Neural crest cell (in vitro differentiated cells): ENCODE measurements around the gene ANTKMT. TPM values are rescaled to one million over a fixed set of nuclear protein-coding genes. Genes with fewer than 3 reads are reported as not detected.

Experiments used
- DNase-seq: peaks from one replicate; pipeline ENCODE4 v3.0.0; 2021; ENCODE audit warnings: low read depth, mixed read lengths, low spot score
- H3K27ac Mint-ChIP-seq: one replicate; pipeline ENCODE4 v1.8.0; 2021; ENCODE audit warnings: mild to moderate bottlenecking, mixed read lengths; ENCODE audit not compliant: unreplicated experiment
- H3K27me3 Mint-ChIP-seq: 2 replicates; pipeline ENCODE4 v1.8.0; 2021; ENCODE audit warnings: low read depth, mild to moderate bottlenecking, mixed read lengths
- H3K36me3 Mint-ChIP-seq: 2 replicates; pipeline ENCODE4 v1.8.0; 2021; ENCODE audit warnings: low read depth, mild to moderate bottlenecking, mixed read lengths
- H3K4me1 Mint-ChIP-seq: 2 replicates; pipeline ENCODE4 v1.8.0; 2021; ENCODE audit warnings: mixed read lengths
- H3K4me3 Mint-ChIP-seq: one replicate; pipeline ENCODE4 v1.8.0; 2021; ENCODE audit warnings: mild to moderate bottlenecking, mixed read lengths
- H3K9me3 Mint-ChIP-seq: 2 replicates; pipeline ENCODE4 v1.8.0; 2021; ENCODE audit warnings: mixed read lengths
- CTCF ChIP-seq: fragments of 200-600 bp; sonication (generic); conservative IDR thresholded peaks from 2 replicates; pipeline ENCODE4 v1.5.0; 2021; ENCODE audit warnings: antibody characterized with exemption, mild to moderate bottlenecking
- total RNA-seq: library from RNA; stranded (reverse); gene quantifications from 2 replicates; pipeline ENCODE4 v1.2.1, GENCODE V29; 2021

ANTKMT gene
- total RNA-seq, 1 donor from 2014 or later: 51.1 TPM

DNA sequence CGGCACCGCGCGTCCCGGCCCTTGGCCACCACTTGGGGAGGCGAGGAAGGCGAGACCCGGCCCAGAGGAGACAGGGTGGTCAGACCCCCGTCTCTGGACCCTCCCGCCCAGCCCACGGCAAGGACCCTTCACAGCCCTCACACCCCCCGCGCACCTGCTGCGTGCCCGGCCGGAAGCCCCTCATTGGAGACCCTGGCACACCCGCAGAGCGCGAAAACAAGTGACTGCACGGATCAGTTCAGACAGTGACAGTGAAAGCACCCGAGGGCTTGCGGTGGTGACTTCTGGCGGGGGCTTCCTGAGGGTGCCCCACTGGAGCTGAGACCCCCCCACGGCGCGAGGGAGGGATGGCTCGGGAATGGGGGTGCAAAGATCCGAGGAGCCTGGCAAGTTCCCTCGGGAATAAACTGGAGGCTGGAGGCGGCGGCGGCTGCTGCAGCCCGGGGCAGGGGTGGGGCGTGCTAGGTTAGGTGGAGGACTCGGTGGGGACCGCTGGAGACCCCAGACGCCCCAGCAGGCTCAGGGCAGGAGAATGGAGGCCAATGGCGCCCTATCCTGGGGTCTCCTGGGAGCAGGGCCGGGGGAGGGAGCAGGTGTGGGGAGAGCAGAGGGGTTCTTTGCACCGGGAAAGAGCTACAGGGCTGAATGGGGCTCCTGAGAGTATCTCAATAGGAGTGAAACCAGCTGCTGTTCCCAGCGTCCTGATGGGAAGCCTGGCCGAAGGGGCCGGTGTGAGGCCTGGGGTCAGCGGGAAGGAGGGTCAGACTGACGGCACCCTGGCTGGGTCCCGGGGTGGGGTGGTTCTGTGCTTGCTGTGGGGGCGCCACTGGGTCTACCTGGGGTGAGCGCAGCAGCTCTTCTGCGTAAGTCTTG lies 14.5 kb upstream of the ANTKMT start:
- Mint-ChIP-seq H3K27ac (no peak overlapping the region), H3K36me3 (no peaks in the 10 kb centered on the region), H3K4me3 (no peak overlapping the region), H3K4me1 (peaks cover 12% of the 10 kb centered on the region), H3K27me3 (peaks cover 74% of the 10 kb centered on the region), H3K9me3 (no peaks in the 10 kb centered on the region)
- no peak for TF ChIP-seq CTCF
- DNase-seq: no peak

DNA sequence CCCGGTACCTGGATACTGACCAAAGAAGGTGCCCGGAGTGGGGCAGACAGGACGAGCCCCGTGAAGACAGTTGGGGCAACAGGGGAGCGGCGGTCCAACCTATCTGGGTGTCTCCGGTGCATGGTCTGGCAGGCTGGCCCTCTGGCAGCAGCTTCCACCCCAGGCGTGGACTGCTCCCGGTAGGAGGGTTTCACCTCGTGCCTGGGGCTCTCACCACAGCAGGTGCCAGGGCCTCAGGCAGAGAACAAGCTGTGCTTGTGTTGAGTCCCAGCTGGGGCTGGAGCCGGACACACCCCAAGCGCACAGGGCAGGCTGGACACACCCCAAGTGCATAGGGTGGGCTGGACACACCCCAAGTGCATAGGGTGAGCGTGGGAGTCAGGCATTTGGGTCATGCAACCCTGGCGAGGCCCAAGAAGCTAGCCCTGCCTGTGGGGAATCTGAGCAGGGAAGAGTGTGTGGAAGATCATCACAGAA lies 13.8 kb upstream of the ANTKMT start:
- no peaks in the 10 kb centered on the region for H3K9me3 Mint-ChIP-seq
- peaks cover 67% of the 10 kb centered on the region for H3K27me3 Mint-ChIP-seq
- no peaks in the 10 kb centered on the region for H3K36me3 Mint-ChIP-seq
- no peak overlapping the region for H3K4me3 Mint-ChIP-seq
- no peak for DNase-seq
- no peak for TF ChIP-seq CTCF
- H3K4me1 Mint-ChIP-seq: peaks cover 12% of the 10 kb centered on the region
- no peak overlapping the region for H3K27ac Mint-ChIP-seq

GRCh38 chr16:708019-708418 lies 12.9 kb upstream of the ANTKMT start:
- Mint-ChIP-seq H3K27me3 (peaks cover 63% of the 10 kb centered on the region), H3K4me1 (peaks cover 17% of the 10 kb centered on the region), H3K4me3 (no peak overlapping the region), H3K36me3 (no peaks in the 10 kb centered on the region), H3K27ac (no peak overlapping the region), H3K9me3 (no peaks in the 10 kb centered on the region)
- no peak for TF ChIP-seq CTCF
- DNase-seq: no peak

DNA sequence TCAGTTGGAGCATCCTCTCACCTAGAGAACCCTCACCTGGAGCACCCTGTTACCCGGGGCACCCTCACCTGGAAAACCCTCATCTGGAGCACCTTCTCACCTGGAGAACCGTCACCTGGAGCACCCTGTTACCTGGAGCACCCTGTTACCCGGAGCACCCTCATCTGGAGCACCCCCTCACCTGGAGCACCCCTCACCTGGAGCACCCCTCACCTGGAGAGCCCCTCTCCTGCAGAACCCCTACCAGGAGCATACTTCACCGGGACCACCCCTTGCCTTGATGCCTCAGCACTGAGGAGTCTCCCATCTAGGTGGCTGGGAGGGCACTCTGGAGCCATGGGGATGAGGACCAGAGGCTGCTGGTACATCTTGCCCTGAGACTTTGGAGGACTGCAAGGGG lies 12.0 kb upstream of the ANTKMT start:
- TF ChIP-seq CTCF: no peak
- Mint-ChIP-seq H3K36me3 (no peaks in the 10 kb centered on the region), H3K4me3 (peak overlapping the region; percentile 84), H3K9me3 (no peaks in the 10 kb centered on the region), H3K27me3 (peaks cover 53% of the 10 kb centered on the region), H3K4me1 (peaks cover 17% of the 10 kb centered on the region), H3K27ac (peak overlapping the region; percentile 19)
- no peak for DNase-seq

GRCh38 chr16:709566-710499 lies 11.1 kb upstream of the ANTKMT start:
- peak; percentile 88 for DNase-seq
- H3K36me3 Mint-ChIP-seq: no peaks in the 10 kb centered on the region
- peak overlapping the region; percentile 90 for H3K27ac Mint-ChIP-seq
- H3K4me1 Mint-ChIP-seq: peaks cover 17% of the 10 kb centered on the region
- no peak for TF ChIP-seq CTCF
- H3K9me3 Mint-ChIP-seq: no peaks in the 10 kb centered on the region
- H3K4me3 Mint-ChIP-seq: peak overlapping the region; percentile 84
- H3K27me3 Mint-ChIP-seq: peaks cover 45% of the 10 kb centered on the region
